Right lobe of liver (tissue), 4 donors: ENCODE measurements around the gene VANGL1.

ENCODE experiments used
- POLR2A ChIP-seq: fragments of 450-650 bp; IDR thresholded peaks from one replicate; pipeline ENCODE4 v1.6.1; 2017; ENCODE audit warnings: antibody characterized with exemption, mild to moderate bottlenecking
- TF ChIP-seq, protein P1 (sequence below), 4 donors: fragments of 200-600 bp in 3 of 4; fragments of 450-650 bp in 1 of 4; IDR thresholded peaks; one replicate each; pipeline versions ENCODE4 v1.5.1 to v1.8.0; 2016 to 2022; ENCODE audit warnings: antibody characterized with exemption in 4 of 4, mild to moderate bottlenecking in 2 of 4
- donor health status: DM: no; HTN: no; CAD: no.
- donor health status: DM: no; HTN: no; CAD: no.
- donor health status: DM: no; HTN: yes; CAD: no.

DNA sequence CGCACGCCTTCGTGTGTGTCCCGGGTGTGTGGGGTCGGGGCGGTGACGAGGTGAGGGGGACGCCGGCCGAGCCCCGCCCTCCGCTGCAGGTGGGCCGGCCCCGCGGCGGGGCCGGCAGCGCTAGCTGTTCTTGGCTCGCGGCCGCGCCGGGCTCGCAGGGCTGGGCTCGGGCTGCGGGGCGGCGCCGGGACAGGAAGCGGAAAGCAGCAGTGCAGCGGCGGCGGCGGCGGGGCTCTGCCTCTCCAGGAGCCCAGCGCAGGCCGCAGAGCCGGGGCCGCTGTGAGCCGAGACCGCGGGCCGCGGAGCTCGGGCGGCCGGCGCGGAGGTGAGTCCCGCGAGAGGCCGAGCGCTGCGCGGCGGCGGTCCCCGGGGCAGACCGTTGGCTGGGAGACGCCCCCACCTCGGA is at the start of gene VANGL1:
- TF ChIP-seq POLR2A: peak; percentile 39
- TF ChIP-seq, protein P1, sequence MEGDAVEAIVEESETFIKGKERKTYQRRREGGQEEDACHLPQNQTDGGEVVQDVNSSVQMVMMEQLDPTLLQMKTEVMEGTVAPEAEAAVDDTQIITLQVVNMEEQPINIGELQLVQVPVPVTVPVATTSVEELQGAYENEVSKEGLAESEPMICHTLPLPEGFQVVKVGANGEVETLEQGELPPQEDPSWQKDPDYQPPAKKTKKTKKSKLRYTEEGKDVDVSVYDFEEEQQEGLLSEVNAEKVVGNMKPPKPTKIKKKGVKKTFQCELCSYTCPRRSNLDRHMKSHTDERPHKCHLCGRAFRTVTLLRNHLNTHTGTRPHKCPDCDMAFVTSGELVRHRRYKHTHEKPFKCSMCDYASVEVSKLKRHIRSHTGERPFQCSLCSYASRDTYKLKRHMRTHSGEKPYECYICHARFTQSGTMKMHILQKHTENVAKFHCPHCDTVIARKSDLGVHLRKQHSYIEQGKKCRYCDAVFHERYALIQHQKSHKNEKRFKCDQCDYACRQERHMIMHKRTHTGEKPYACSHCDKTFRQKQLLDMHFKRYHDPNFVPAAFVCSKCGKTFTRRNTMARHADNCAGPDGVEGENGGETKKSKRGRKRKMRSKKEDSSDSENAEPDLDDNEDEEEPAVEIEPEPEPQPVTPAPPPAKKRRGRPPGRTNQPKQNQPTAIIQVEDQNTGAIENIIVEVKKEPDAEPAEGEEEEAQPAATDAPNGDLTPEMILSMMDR (IDR thresholded peaks at IDR 0.05): no peak
